Activated CD8-positive, alpha-beta T cell treated with anti-CD3 and anti-CD28 coated beads, Interleukin-2, amount 10 ng/mL, durations not matched to agents 7 days and 5 days (primary cell): ENCODE data around the gene KLHL30. TPM values are rescaled to one million over a fixed set of nuclear protein-coding genes. Genes with fewer than 3 reads are reported as not detected.

ENCODE experiments used
- ATAC-seq: fragments of 150-1000 bp; cut with Tn5 transposase; one replicate; pipeline ENCODE4 v1.10.0; 2021; ENCODE audit warnings: moderate library complexity
- CTCF ChIA-PET: fragments of 350-600 bp; sonication (Branson Sonifier 250); formaldehyde crosslinking; loops from one replicate; lab custom pipeline; 2021; ENCODE audit warnings: antibody characterized with exemption; lab: Charles Lee
- POLR2A ChIA-PET: fragments of 350-600 bp; sonication (Branson Sonifier 250); formaldehyde crosslinking; loops from one replicate; lab custom pipeline; 2021; ENCODE audit warnings: antibody characterized with exemption; lab: Charles Lee
- DNase-seq: peaks from one replicate; pipeline ENCODE4 v3.0.0-alpha.2; 2020
- H3K27ac Mint-ChIP-seq: one replicate; pipeline ENCODE4 v1.8.0; 2021; ENCODE audit warnings: mild to moderate bottlenecking, mixed read lengths
- H3K27me3 Mint-ChIP-seq: one replicate; pipeline ENCODE4 v1.8.0; 2021; ENCODE audit warnings: low read depth, mixed read lengths
- H3K36me3 Mint-ChIP-seq: one replicate; pipeline ENCODE4 v1.8.0; 2021; ENCODE audit warnings: low read depth, mixed read lengths
- H3K4me1 Mint-ChIP-seq: one replicate; pipeline ENCODE4 v1.8.0; 2021; ENCODE audit warnings: low read depth, mixed read lengths
- H3K4me3 Mint-ChIP-seq: one replicate; pipeline ENCODE4 v1.8.0; 2021; ENCODE audit warnings: mild to moderate bottlenecking, mixed read lengths
- H3K9me3 Mint-ChIP-seq: one replicate; pipeline ENCODE4 v1.8.0; 2022; ENCODE audit warnings: mixed read lengths; ENCODE audit not compliant: insufficient read depth
- total RNA-seq, 2 experiments: library from RNA; stranded (reverse); gene quantifications; one replicate each; pipeline ENCODE4 v1.2.3, GENCODE V29; 2021

Gene KLHL30
- total RNA-seq, 2 experiments from 2014 or later = not detected

DNA sequence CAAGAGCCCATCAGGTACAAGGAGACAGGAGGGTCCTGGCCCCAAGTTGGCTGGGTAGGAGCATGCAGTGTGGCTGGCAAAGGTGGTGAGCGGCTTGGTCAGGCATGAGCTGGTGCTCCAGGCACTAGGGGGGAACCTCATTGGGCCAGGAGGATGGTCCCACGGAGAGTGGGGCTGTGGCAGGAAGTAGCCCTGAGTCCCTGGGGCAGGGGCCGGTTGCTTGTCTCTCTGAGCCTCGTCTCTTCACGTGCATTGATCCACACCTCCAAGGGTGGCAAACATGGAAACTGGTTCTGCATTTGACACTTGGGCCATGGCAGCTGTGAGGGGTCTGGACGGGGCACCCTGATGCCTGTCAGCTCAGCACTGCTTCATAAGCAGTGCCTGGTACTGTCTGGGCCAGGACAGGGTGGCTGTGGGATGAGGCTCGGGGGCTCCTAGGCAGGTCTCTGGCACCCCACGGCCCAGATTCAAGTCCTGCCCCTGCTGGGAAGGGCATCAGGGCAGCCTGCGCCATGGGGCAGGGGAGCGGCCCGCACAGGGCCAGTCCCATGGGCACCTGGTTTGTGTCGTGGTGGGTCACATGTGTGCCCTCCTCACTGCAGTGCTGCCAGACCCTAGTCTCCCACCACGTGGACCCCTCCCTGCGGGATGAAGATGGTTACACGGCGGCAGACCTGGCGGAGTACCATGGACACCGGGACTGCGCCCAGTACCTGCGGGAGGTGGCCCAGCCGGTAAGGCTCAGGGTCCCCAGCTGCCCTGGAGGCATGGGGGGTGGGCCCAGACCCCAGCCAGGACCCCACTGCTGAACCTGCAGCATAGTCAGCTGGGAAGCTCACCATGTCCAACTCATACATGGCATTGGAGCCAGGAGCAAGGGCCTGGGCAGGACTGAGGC lies 21.9 kb upstream of the KLHL30 start:
- Mint-ChIP-seq H3K36me3 (no peaks in the 10 kb centered on the region), H3K4me1 (no peaks in the 10 kb centered on the region), H3K27me3 (peaks cover 11% of the 10 kb centered on the region), H3K9me3 (peaks cover 17% of the 10 kb centered on the region), H3K27ac (peak overlapping the region; percentile 49), H3K4me3 (no peak overlapping the region)
- no peak for DNase-seq
- no peak for ATAC-seq
- ChIA-PET POLR2A (no interaction called here), CTCF (no interaction called here)

DNA sequence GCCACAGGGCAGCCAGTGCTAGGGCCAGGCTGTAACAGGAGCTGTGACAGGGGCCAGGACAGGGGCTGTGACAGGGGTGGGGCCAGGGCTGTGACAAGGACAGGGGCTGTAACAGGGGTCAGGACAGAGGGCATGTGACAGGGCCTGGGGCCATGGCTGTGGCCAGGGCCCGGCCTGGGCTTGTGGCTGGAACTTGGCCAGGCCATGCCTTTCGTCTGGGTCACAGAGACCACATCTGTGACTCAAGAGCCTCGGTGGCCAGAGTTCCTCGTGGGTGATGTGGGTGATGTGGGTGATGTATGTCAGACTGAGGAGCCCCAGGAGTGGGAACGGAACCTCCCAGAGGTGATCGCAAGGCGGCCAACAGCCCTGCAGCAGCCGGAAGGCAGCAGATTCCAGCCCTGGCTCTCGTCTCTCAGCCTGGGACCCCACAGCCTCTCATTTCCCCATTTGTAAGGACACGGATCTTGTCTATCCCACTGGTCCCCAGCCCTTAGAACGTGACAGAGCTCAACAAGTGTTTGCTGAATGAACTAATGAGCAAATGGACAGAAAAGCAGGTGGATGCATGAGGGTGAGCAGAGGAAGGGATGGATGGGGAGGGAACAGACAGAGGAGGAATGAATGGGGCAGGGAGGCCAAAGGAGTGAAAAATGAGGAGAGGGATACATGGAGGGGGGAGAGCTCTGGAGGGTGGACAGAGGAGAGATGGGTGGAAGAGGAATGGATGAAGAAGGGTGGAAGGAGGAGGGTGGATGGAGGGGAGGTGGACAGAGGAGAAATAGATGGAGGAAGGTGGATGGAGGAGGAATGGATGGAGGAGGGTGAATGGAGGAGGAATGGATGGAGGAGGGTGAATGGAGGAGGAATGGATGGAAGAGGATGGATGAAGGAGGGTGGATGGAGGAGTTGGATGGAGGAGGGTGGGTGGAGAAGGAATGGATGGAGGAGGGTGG lies 21.0 kb upstream of the KLHL30 start:
- Mint-ChIP-seq H3K27me3 (peaks cover 11% of the 10 kb centered on the region), H3K27ac (no peak overlapping the region), H3K36me3 (no peaks in the 10 kb centered on the region), H3K9me3 (peaks cover 12% of the 10 kb centered on the region), H3K4me1 (no peaks in the 10 kb centered on the region), H3K4me3 (no peak overlapping the region)
- CTCF ChIA-PET = no interaction called here
- POLR2A ChIA-PET = no interaction called here
- DNase-seq (no peak), ATAC-seq (no peak)

DNA sequence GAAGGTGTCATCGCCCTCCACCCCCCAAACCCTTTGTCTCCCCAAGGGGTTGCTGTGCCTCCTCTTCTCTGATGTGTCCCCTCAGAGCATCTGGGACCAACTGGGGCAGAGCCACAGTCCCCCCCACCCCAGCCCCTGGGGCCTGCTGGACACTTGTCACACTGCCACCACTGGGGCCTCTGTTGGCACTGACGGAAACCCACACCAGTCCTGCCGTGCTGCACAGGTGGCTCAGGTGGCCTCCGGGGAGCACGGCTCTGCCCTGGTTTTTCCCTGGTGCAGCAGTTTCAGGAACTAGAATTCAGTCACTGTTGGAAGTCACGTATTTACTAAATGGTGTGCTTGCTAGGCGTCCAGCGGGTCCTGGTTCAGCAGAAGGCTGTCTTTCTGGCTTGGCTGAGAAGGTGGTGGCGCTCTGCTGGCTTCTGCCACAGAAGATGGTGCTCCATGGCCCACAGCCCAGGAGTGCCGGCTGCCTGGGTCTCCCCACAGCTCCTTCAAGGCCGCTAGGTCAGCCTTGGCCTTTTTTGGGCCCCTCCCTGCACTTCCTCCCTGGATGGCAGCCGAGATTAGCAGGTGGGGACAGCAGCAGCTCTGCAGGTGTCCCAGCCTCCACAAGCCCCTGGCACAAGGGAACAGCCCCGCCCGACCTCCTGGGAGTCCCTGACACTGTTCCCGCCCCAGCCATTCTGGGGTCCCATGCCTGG lies 18.6 kb upstream of the KLHL30 start:
- H3K9me3 Mint-ChIP-seq = no peaks in the 10 kb centered on the region
- ATAC-seq = no peak
- H3K4me1 Mint-ChIP-seq = no peaks in the 10 kb centered on the region

DNA sequence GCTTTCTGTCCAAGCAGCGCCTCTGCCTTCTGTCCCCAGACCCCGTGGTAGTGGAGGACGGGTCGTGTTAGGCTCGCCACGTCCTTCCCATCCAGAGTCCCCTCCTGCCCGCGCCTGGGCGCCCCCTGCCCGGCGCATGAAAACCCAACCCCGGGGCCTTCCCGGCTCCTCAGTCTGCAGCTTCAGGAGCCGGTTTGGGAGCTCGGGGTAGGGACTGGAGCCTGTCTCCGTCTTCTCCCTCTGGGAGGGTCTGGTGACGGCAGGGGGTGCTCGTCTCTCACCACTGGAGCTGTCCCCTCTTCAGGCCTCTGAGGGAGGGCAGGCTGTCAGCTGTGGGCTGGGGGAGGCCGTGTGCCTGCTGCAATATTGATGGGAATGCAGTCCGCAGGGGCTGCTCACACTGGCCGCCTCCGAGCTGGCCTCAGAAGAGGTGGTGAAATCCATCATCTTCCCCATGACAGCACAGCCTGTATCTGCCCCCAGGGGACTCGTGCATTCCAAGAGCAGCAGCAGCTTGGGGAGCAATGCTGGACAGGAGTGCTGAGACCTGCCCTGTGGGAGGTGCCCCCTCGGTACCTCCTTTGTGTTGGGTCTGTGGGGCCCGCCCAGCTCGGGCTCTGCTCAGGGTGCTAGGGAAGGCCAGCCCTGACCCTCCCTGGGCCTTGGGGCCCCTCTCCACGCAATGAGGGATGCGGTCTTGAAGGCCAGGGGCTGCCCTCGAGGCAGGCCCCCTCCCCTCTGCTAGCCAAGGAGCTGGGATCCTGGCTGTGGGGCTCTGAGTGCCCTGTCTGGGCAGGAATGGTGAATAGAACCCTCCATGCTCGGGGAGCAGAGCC lies 17.8 kb upstream of the KLHL30 start:
- no peaks in the 10 kb centered on the region for H3K4me1 Mint-ChIP-seq
- H3K9me3 Mint-ChIP-seq = no peaks in the 10 kb centered on the region
- no peak for ATAC-seq
- DNase-seq = no peak
- ChIA-PET POLR2A (no interaction called here), CTCF (no interaction called here)
- H3K4me3 Mint-ChIP-seq = no peak overlapping the region
- no peak overlapping the region for H3K27ac Mint-ChIP-seq
- no peaks in the 10 kb centered on the region for H3K36me3 Mint-ChIP-seq
- peaks cover 7% of the 10 kb centered on the region for H3K27me3 Mint-ChIP-seq

More for the DNA sequence above, 18.6 kb upstream of the KLHL30 start:
- DNase-seq = no peak
- peaks cover 7% of the 10 kb centered on the region for H3K27me3 Mint-ChIP-seq
- no peaks in the 10 kb centered on the region for H3K36me3 Mint-ChIP-seq
- no peak overlapping the region for H3K27ac Mint-ChIP-seq
- no peak overlapping the region for H3K4me3 Mint-ChIP-seq
- POLR2A ChIA-PET = no interaction called here
- CTCF ChIA-PET = no interaction called here

DNA sequence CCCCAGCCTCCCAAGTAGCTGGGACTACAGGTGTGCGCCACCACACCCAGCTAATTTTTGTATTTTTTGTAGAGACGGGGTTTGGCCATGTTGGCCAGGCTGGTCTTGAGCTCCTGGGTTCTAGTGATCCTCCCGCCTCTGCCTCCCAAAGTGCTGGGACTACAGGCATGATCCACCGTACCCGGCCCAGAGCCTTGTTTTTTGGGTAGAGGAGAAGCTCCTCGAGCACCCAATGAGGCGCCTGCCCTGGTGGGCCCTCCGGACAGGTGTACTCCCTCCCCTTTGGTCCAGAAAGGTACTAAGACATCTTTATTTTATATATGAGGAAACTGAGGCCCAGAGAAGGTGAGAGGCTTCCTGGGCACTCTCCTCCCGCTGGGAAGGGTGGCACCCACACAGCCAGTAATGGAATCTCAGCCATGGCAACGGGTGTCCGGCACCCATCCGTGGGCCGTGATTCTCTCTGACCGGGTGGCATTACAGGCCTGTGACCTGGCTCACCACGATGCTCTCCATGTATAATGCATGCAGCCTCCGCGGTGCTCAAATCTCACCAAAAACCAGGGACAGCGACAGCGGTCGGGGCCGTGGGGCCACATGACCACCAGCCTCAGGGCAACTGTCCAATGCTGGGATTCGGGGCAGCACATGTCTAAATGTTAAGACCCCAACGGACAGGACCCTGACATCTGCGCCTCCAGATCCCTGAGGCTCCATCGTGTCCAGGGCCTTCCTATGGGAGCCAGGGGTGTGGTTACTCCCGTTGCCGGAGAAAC lies 16.8 kb upstream of the KLHL30 start:
- Mint-ChIP-seq H3K4me1 (no peaks in the 10 kb centered on the region), H3K4me3 (no peak overlapping the region), H3K9me3 (no peaks in the 10 kb centered on the region), H3K27ac (no peak overlapping the region), H3K27me3 (peaks cover 7% of the 10 kb centered on the region), H3K36me3 (no peaks in the 10 kb centered on the region)
- ATAC-seq (no peak), DNase-seq (no peak)
- CTCF ChIA-PET = no interaction called here
- POLR2A ChIA-PET = no interaction called here

DNA sequence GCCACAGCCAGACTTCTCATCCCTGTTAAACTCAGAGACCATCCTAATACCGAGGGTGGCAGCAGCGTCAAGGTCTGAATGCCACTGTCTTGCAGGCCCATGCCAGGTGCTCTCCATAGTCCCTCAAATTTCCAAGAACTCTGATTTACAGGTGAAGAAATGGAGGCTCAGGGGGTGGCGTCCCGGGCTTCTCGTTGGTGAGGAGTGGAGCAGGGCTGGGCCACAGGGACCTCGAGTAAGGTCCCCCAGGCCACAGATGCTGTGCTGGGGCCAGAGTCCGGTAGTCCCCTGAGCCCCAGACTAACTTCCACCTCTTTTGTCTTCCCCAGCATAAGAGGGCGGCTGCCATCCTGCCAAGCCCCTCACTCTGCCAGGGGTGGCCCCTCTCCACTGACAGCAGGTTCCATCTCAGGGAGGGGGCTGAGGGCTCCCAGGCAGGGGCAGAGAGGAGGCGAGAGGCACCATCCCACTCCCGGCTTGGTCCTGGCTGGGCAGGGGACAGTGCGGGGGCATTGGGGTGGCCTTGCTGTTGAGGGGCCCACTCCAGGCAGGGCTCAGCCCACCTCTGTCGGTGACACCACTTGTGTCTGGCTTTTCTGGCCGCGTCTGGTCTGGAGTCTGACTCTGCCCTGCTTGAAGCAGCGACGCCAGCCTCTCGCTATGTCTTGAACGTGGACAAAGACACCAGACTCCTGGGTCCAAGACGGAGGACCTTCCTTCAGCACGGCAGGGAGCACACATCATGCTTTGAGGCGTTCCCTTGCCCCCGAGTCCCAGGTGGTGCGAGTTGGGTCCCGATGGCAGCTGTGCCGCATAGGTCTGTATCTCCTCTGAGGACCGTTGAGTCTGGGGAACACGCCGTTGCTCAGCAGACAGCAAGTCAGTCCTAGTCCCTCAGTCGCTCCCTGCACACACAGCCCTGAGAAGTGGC lies 15.9 kb upstream of the KLHL30 start:
- POLR2A ChIA-PET = no interaction called here
- DNase-seq (no peak), ATAC-seq (no peak)
- H3K27me3 Mint-ChIP-seq = peaks cover 4% of the 10 kb centered on the region
- H3K4me1 Mint-ChIP-seq = no peaks in the 10 kb centered on the region
- no peak overlapping the region for H3K4me3 Mint-ChIP-seq
- no peaks in the 10 kb centered on the region for H3K36me3 Mint-ChIP-seq
- no peaks in the 10 kb centered on the region for H3K9me3 Mint-ChIP-seq
- CTCF ChIA-PET = no interaction called here
- H3K27ac Mint-ChIP-seq = no peak overlapping the region

DNA sequence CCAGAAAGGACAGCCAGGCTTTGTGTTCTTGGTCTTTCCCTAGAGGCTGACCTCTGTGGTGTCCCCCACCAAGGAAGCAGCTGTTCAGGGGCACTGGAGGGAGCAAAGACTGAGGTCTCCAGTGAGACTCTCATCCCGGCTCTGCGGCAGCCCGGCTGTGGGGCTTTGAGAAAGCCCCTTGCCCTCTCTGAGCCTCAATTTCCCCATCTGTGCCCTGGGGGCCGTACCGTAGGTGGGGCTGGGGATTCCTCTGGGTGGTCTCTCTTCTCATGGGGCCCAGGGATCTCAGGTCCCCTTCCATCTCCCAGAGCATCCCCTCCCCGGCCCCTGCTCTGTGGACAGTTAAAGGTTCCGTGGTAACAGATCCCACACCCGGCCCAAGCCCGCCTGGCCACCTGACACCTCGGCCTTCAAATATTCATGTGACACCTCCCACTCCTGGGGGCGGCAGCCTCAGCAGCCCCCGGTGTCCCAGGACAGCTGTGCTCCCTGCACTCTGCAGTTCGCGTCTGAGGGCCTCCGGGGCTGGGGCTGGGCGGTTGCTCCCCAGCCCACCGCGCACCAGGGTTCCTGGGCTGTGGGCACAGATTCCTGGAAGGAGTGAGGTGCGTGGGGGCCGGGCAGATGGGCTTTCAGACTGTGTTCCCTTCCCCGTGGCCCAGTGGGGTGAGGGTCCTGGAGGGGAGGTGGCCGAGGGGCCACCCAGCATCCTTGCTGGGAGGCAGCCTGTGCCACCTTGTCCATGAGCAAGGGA lies 15.1 kb upstream of the KLHL30 start:
- no peak overlapping the region for H3K27ac Mint-ChIP-seq
- H3K27me3 Mint-ChIP-seq = no peaks in the 10 kb centered on the region
- H3K4me3 Mint-ChIP-seq = no peak overlapping the region
- H3K36me3 Mint-ChIP-seq = no peaks in the 10 kb centered on the region
- CTCF ChIA-PET = no interaction called here
- POLR2A ChIA-PET = no interaction called here
- no peaks in the 10 kb centered on the region for H3K9me3 Mint-ChIP-seq
- H3K4me1 Mint-ChIP-seq = no peaks in the 10 kb centered on the region
- DNase-seq = no peak
- no peak for ATAC-seq

DNA sequence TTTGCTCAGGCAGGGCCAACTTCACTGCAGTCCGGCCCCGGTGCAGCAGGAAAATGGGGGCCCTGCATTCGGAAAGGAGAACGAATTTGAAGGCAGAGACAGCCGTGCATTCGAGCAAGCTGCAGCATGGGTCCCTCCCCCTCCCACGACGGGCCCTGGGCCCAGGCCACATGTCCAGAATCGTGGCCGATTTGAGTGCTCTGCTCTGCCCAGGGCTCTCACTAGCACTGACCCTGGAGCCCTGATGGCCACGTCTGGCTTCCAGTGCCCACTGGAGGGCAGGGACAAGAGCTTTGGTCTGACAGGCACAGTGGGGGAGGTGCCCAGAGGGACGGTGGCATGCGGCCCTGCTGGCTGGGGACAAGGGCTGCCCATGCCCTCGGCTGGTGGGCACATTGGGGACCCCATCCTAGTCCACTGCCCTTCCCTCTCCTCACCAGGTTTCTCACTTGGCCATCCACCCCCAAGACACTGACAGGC lies 14.4 kb upstream of the KLHL30 start:
- ATAC-seq (no peak), DNase-seq (no peak)
- H3K27ac Mint-ChIP-seq = no peak overlapping the region
- H3K27me3 Mint-ChIP-seq = no peaks in the 10 kb centered on the region
- CTCF ChIA-PET = no interaction called here
- no peak overlapping the region for H3K4me3 Mint-ChIP-seq
- no peaks in the 10 kb centered on the region for H3K9me3 Mint-ChIP-seq
- H3K4me1 Mint-ChIP-seq = no peaks in the 10 kb centered on the region
- POLR2A ChIA-PET = no interaction called here
- no peaks in the 10 kb centered on the region for H3K36me3 Mint-ChIP-seq

DNA sequence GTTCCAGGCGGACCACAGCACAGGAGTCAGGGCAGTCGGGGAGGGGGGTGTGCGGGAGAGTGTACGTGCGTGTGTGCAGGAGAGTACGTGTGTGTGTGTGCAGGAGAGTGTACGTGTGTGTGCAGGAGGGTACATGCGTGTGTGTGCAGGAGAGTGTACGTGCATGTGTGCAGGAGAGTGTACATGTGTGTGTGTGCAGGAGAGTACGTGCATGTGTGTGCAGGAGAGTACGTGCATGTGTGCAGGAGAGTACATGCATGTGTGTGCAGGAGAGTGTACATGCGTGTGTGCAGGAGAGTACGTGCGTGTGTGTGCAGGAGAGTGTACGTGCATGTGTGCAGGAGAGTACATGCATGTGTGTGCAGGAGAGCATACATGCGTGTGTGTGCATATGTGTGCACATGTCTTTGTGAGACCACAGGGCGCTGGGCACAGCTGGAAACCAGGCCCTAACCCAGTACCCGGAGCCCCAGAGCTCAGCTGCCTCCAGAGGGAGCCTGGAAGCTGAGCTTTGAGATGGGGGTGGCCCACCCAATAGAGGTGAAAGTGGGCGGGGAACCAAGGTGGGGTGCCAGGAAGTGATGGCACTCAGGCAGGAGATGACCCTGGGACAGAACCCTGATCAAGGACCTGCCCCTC lies 13.9 kb upstream of the KLHL30 start:
- ATAC-seq (no peak), DNase-seq (no peak)
- no peaks in the 10 kb centered on the region for H3K36me3 Mint-ChIP-seq
- H3K27ac Mint-ChIP-seq = no peak overlapping the region
- H3K27me3 Mint-ChIP-seq = no peaks in the 10 kb centered on the region
- ChIA-PET CTCF (no interaction called here), POLR2A (no interaction called here)
- H3K4me1 Mint-ChIP-seq = no peaks in the 10 kb centered on the region
- no peaks in the 10 kb centered on the region for H3K9me3 Mint-ChIP-seq
- no peak overlapping the region for H3K4me3 Mint-ChIP-seq
